HL-60 (cell line): Measurements from ENCODE around the gene MTMR12.

Experiments
- CTCF ChIP-seq: IDR thresholded peaks from one replicate; pipeline ENCODE4 v1.5.1; 2011; ENCODE audit warnings: low read length, control low read depth, inconsistent platforms; ENCODE audit not compliant: insufficient read depth
- REST ChIP-seq: IDR thresholded peaks from 2 replicates; pipeline ENCODE4 v1.6.1; 2012; ENCODE audit warnings: low read depth; ENCODE audit not compliant: insufficient replicate concordance

GRCh38 chr5:32322882-32323281 lies 10.1 kb upstream of the MTMR12 start:
- TF ChIP-seq CTCF (no peak), REST (no peak)
